Gastroesophageal sphincter (tissue), 3 donors: Measurements from ENCODE around the gene CUBN.

Experiments used
- POLR2A ChIP-seq, 2 donors: fragments of 450-650 bp; IDR thresholded peaks; one replicate each; pipeline ENCODE4 v1.6.1; 2017; ENCODE audit warnings: antibody characterized with exemption in 2 of 2, mild to moderate bottlenecking in 2 of 2, moderate library complexity in 1 of 2
- POLR2AphosphoS5 ChIP-seq: sonication (generic); formaldehyde crosslinking; IDR thresholded peaks from one replicate; pipeline ENCODE4 v1.6.1; 2017; ENCODE audit warnings: antibody characterized with exemption
- TF ChIP-seq, protein P1 (sequence below), 4 experiments: fragments of 200-600 bp in 2 of 4; fragments of 450-650 bp in 2 of 4; sonication (generic) in 1 of 4; IDR thresholded peaks; one replicate each; pipeline ENCODE4 v1.5.1; 2017 to 2019; ENCODE audit warnings: antibody characterized with exemption in 4 of 4, mild to moderate bottlenecking in 2 of 4, moderate library complexity in 2 of 4

DNA sequence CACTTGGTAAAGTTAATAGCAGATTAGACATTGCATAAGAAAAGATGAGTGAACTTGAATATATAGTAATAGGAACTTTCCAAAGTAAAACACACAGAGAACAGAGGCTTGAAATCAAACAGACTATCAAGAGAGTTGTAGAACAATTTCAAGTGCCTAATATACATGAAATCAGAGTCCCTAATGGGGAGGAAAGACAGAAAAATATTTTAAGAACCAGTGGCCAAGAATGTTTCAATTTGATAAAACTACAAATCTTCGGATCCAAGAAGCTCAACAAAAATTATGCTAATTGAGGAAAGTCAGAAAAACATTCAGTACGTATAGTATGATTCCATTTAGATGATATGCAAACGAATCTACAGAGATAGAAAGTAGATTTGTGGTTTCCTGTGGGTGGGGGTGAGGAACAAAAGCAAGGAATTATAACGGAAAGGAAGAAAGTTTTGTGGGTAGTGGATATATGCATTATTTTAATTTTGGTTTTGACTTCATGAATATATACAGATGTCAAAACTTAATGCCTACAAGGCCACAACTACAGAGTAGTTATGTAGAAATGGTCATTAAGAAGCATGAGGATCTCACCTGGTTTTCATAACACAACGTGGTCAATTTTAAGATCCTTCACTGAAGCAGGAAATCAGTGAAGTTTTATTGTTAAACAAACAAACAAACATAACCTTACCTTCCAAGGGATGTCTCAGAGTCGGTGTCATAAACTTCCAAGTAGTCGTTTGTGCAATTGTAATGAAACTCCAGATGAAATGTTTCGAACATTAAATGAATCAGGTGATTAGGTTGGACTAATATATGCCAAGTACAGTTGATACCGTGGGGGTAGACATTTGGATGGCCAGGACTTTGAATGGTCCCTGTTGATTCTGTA lies 62.0 kb downstream of the CUBN start:
- TF ChIP-seq, protein P1, sequence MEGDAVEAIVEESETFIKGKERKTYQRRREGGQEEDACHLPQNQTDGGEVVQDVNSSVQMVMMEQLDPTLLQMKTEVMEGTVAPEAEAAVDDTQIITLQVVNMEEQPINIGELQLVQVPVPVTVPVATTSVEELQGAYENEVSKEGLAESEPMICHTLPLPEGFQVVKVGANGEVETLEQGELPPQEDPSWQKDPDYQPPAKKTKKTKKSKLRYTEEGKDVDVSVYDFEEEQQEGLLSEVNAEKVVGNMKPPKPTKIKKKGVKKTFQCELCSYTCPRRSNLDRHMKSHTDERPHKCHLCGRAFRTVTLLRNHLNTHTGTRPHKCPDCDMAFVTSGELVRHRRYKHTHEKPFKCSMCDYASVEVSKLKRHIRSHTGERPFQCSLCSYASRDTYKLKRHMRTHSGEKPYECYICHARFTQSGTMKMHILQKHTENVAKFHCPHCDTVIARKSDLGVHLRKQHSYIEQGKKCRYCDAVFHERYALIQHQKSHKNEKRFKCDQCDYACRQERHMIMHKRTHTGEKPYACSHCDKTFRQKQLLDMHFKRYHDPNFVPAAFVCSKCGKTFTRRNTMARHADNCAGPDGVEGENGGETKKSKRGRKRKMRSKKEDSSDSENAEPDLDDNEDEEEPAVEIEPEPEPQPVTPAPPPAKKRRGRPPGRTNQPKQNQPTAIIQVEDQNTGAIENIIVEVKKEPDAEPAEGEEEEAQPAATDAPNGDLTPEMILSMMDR (IDR thresholded peaks at IDR 0.05), result no peak
- no peak for TF ChIP-seq POLR2A (IDR thresholded peaks at IDR 0.05)
- no peak for TF ChIP-seq POLR2AphosphoS5
